Gastroesophageal sphincter (tissue), 3 donors: Measurements from ENCODE around the gene UQCC2.

ENCODE experiments used
- POLR2A ChIP-seq, 2 donors: fragments of 450-650 bp; IDR thresholded peaks; one replicate each; pipeline ENCODE4 v1.6.1; 2017; ENCODE audit warnings: antibody characterized with exemption in 2 of 2, mild to moderate bottlenecking in 2 of 2, moderate library complexity in 1 of 2
- TF ChIP-seq, protein P1 (sequence below), 4 experiments: fragments of 200-600 bp in 2 of 4; fragments of 450-650 bp in 2 of 4; sonication (generic) in 1 of 4; IDR thresholded peaks; one replicate each; pipeline ENCODE4 v1.5.1; 2017 to 2019; ENCODE audit warnings: antibody characterized with exemption in 4 of 4, mild to moderate bottlenecking in 2 of 4, moderate library complexity in 2 of 4

DNA sequence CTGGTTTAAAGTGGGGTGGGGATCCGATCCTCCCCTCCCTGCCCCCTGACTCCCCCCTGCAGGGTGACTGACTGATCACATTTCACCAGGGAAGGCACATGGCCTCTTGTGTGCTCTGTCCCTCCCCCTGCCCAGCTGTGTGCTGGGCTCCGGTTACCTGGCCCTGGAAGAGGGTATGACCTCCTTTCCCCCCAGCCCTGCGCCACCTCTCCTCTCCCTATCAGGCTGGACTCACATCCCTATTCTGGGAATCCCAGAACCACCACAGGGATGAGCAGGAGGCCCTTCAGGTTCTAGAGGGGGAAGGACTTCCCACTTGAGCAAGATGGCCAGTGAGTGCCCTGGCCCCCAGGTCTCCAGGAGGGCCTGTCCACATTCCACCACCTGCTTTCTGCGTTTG lies 37.3 kb upstream of the UQCC2 start:
- TF ChIP-seq, protein P1, sequence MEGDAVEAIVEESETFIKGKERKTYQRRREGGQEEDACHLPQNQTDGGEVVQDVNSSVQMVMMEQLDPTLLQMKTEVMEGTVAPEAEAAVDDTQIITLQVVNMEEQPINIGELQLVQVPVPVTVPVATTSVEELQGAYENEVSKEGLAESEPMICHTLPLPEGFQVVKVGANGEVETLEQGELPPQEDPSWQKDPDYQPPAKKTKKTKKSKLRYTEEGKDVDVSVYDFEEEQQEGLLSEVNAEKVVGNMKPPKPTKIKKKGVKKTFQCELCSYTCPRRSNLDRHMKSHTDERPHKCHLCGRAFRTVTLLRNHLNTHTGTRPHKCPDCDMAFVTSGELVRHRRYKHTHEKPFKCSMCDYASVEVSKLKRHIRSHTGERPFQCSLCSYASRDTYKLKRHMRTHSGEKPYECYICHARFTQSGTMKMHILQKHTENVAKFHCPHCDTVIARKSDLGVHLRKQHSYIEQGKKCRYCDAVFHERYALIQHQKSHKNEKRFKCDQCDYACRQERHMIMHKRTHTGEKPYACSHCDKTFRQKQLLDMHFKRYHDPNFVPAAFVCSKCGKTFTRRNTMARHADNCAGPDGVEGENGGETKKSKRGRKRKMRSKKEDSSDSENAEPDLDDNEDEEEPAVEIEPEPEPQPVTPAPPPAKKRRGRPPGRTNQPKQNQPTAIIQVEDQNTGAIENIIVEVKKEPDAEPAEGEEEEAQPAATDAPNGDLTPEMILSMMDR (IDR thresholded peaks at IDR 0.05) = no peak
- no peak for TF ChIP-seq POLR2A (IDR thresholded peaks at IDR 0.05)
